Activated effector memory CD4-positive, alpha-beta T cell treated with anti-CD3 and anti-CD28 coated beads, Interleukin-2, amount 50 U/mL, for 16 hours (primary cell): Measurements from ENCODE around the gene PELI3.
A peak's percentile ranks its signal among the peaks of the same experiment; 100 is the strongest.
"Not testable (repeated sequence)": the region's sequence is repeated elsewhere in the genome, so short reads cannot be mapped to it uniquely, and the experiment has no call there.

Experiments
- DNase-seq: peaks from one replicate; pipeline ENCODE4 v3.0.0-alpha.2; 2020

Gene PELI3, protein sequence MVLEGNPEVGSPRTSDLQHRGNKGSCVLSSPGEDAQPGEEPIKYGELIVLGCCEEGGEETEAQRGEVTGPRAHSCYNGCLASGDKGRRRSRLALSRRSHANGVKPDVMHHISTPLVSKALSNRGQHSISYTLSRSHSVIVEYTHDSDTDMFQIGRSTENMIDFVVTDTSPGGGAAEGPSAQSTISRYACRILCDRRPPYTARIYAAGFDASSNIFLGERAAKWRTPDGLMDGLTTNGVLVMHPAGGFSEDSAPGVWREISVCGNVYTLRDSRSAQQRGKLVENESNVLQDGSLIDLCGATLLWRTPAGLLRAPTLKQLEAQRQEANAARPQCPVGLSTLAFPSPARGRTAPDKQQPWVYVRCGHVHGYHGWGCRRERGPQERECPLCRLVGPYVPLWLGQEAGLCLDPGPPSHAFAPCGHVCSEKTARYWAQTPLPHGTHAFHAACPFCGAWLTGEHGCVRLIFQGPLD

DNA sequence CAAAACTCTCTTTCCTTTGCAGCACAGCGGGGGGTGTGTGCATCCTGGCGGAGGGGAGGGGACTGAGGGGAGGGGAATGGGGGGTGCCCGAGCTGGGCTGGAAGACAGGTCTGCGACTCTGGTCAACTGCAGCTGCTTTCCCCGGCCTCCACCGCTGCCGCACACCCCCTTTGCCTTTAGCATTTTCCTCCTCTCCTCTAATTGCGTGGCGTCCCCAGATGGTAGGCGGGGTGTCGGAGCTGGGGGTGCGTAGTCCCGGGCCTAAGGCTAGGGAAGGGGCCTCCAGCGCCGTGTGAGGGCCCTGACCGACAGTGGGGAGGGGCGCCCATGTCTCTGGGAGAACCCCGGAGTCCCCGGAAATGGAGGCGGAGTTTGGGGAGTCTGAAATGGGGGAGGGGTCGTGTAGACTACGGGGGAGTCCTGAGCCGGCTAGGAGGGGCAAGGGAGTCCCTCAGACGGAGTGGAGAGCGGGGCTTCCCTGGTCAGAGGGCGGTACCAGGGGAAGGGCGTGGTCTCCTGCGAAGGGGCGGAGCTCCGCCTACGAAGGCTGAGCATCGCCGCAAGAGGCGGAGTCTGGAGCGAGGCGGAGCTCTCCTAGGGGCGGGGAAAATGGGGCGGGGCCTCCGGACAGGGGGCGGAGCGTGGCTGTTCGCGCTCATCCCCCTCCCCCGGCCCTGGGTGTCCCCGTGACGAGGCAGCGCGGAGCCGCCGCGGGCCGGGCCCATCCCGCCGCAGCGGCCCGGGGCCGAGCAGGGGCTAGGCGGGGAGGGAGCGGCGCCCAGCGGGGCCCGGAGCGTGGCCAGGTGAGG is at the start of gene PELI3:
Gene PELI3, plus strand, starts transcription at position 681 of the 809 bp plus-strand sequence. CDS start 1,224 bp downstream, outside the sequence.
- peak; percentile 96 for DNase-seq

DNA sequence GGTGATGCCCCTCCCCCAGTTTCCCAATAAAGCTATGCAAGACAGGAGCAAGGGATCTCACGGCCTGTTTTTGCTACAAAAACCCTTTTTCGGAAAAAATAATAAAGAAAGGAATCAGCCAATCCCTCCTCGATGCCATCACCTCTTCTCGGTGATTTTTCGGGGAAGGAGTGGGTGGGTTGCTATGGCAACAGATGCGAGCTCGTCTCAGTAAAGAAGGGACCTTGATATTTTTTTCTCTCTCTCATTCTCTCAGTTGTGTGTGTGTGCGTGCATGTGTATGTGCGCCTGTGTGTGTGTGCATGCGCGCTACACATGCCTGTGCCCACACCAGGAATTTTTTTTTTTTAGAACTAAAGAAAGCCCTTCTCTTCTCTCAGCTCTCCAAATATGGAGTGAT is 49.7 kb upstream of the PELI3 start:
- DNase-seq: peak; percentile 70

GRCh38 chr11:66418168-66418985 is 48.3 kb upstream of the PELI3 start:
- DNase-seq: peak; percentile 84

DNA sequence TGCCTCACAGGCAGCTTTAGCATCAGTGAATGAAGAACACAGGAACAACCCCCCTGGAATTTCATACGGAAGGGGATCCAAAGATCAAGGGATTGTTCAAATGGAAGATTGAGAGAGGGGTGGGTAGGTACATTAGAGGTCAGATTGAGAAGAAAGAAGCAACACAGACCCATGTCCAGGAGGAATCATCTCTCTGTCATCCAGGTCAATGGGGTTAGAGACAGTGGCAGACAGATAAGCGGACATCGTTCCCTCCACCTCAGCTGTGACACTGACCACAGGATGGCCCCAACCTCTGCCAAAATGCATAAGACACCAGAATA is 47.8 kb upstream of the PELI3 start:
- DNase-seq: no peak

GRCh38 chr11:66419825-66420224 is 46.9 kb upstream of the PELI3 start:
- DNase-seq: no peak

DNA sequence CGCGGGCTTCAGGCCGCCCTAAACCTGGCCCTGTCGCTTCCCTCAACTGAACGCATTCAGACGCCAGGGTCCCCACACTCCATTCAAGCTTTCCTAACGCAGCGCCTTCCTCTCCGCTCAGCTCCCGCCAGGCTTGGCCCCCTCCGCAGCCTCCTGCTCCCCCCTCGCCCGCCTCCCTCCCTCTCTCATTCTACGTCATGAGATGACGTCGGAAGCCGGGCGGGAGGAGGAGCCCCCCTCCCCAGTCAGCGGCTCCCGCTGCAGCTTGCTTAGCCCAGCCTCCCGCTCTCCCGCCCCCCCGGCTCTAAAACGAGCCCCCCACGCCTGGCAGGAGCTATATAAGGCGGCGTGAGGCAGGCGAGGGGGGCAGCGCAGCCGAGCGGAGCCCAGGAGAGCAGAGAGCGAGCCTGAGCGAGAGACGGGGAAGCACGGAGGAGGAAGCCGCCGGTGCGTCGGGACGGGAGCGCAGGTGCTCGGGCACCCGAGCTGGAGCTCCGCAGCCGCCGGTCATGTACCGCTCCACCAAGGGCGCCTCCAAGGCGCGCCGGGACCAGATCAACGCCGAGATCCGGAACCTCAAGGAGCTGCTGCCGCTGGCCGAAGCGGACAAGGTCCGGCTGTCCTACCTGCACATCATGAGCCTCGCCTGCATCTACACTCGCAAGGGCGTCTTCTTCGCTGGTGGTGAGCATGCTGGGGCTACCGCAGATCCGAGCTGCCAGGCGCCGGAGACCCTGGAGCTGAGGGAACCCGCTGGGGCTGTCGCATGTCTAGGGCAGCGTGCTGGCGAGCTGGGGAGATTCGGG is 45.8 kb upstream of the PELI3 start, which contains the start of gene NPAS4:
Gene NPAS4, plus strand, starts transcription at position 365 of the 806 bp plus-strand sequence. Its CDS starts 145 bp downstream, at position 510.
- DNase-seq: no peak

DNA sequence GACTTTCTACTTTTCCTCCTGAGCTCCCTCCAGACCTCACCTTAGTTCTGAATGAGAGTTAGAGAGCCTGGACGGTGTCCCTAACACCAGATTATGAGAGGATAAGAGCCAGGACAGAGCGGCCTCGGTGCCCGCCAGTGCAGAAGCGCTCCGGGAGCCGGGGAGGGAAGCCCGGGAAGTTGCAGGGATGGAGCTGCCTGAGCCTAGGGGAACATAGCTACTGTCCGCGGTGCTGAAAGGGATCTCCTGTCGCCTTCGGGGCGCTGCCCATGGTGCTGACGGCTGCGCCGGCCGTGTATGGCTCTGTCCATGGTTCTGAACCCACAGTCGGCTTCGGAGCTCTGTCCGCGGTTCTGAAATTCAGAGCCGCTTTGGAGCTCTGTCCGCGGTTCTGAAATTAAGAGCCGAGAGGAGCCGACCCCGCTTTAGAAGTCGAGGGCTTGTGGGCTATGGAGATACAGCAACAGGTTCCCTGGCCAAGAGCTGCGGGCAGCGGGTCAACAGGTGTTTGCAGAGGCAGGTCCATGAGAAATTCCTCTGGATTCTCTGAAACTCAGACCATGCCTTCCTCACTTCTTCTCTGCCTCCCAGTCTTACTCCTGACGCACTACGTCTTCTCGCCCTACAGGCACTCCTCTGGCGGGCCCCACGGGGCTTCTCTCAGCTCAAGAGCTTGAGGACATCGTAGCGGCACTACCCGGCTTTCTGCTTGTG is 45.1 kb upstream of the PELI3 start:
- DNase-seq: peak; percentile 95

DNA sequence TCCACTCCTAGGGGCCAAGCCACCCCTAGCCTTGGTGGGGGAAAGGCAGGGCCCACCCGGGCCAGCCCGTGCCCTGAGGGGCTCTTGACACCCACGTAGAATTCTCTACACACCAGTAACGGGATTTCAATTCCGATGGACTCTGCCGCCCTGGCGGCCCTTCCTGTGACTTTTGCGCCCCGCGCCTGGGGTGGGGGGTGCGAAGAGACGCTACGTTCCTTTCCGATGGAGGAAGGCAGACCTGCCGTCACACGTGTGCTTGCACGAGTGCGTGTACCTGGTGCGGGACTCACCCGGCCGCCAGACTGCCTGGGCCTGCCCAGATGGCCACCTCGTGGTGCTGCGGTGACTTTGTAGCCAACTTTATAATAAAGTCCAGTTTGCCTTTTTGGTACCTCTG is 40.4 kb upstream of the PELI3 start:
- DNase-seq: no peak

GRCh38 chr11:66428933-66429332 is 37.8 kb upstream of the PELI3 start:
- no peak for DNase-seq

- peak; percentile 91 for DNase-seq
These were observed 36.6 kb upstream of the PELI3 start for GRCh38 chr11:66429983-66430602.

GRCh38 chr11:66431287-66431686 is 35.4 kb upstream of the PELI3 start:
- DNase-seq: not testable (repeated sequence)

GRCh38 chr11:66431871-66432329 is 34.8 kb upstream of the PELI3 start:
- not testable (repeated sequence) for DNase-seq

- no peak for DNase-seq
These were observed 34.1 kb upstream of the PELI3 start for GRCh38 chr11:66432597-66432996.

GRCh38 chr11:66437979-66438503 is 28.7 kb upstream of the PELI3 start:
- DNase-seq: no peak

DNA sequence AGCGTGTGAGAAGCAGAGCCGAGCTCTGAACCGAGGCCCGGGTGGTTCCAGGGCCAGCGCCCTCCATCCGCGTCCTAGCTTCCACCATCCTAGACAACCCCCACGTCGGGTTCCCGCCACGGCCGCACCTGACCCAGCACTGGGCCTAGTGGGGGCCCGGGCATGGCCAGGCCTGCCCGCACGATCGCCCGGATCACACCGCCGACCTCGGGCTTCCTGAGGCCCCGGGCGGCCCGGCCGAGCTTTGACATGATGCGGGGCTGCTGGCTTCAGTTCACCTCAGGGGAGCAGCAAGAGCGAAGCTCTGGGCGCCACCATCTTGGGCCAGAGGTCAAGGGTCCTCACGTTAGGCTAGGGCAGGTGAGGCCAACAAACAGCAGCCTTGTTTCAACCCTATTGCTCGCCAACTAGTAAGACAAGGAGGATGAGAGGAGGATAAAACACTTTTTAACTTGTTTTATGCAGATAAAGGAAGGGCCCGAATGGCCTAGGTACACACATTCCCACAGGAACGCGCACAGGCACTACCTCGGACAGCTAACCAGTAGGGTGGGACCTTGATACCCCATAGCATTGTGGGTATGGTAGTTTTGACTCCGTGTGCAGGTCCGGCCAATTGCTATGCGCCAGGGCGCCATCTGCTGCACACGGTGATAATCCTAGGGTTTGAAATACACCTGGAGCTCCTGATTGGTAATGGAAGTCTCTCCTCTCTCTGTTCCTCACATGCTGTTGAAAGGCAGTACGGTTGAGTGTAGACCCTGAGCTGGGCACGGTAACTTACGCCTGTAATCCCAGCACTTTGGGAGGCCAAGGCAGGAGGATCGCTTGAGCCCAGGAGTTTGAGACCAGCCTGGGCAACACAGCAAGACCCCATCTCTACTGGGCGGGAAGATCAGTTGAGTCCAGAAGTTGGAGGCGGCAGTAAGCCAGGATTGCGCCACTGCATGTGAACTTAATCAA is 27.9 kb upstream of the PELI3 start, which contains the start of gene MRPL11:
Gene MRPL11, minus strand, starts transcription at position 345 of the 963 bp plus-strand sequence. Its CDS starts 94 bp downstream, at position 251.
- DNase-seq: peak; percentile 95

GRCh38 chr11:66440101-66440939 is 26.4 kb upstream of the PELI3 start:
- not testable (repeated sequence) for DNase-seq

GRCh38 chr11:66440940-66441282 is 25.8 kb upstream of the PELI3 start:
- not testable (repeated sequence) for DNase-seq

DNA sequence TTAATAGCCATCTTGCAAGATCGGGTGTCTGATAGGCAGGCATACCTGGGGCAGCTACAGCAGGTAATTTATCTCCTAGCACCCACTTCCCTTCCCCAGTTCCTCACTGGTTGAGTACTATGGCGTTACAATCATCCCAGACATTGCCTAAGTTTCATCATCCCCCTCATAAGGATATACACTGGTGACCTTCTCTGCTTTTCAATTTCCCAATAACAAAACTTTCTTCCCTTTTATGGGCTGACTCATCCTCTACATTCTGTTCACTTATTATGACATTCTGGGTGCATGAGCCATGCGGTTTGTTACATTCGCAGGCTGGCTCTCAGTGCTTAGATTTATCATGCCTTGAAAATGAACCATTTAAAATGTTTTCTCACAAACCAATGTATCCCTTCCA is 23.1 kb upstream of the PELI3 start:
- DNase-seq: no peak
